ENCODE measurements around the gene FHIT. TPM values are rescaled to one million over a fixed set of nuclear protein-coding genes. Genes with fewer than 3 reads are reported as not detected.

FHIT gene
- total RNA-seq, 1 experiment from 2014 or later = 3.6 TPM

DNA sequence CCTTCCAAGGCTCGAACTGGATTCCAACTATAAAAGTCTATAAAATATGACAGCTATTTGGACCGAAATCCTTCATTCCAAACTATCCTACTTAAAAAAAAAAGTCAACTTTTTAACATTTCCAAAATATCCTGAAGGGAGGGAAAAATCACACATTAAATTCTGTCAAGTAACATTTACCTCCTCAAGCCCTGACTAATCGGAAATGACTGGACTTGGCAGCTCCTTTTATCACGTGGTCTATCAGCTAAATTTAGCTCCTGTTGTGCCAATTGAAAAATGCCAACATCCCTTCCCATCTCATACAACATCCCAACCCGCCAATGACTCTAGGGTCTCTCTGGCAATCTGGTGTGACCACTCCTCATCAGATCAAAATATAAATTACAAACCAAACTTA lies 297.9 kb downstream of the FHIT start:
- H3K9me3 ChIP-seq (ENCODE audit: low read length) = no peaks in the 10 kb centered on the region
- no peaks in the 10 kb centered on the region for H3K79me2 ChIP-seq (ENCODE audit: low read length)
- DNase-seq (peak; percentile 48), ATAC-seq (peak; percentile 15; the same call in 1 of the 2 replicates)
- H3K4me1 ChIP-seq (ENCODE audit: insufficient read depth, low read length) = peaks cover 14% of the 10 kb centered on the region
- H3K9ac ChIP-seq (ENCODE audit: low read length) = peak overlapping the region; percentile 21; the same call in 1 of the 2 replicates
- peak overlapping the region; percentile 39 for H3K4me2 ChIP-seq (ENCODE audit: low read length)
- H2AFZ ChIP-seq (ENCODE audit: low read length) = no peak overlapping the region
- H3K27me3 ChIP-seq (ENCODE audit: low read length) = no peaks in the 10 kb centered on the region
- peak overlapping the region; percentile 74 for H3K27ac ChIP-seq (ENCODE audit: low read length)
- TF ChIP-seq EZH2phosphoT487 (IDR thresholded peaks at IDR 0.05; ENCODE audit: borderline replicate concordance, low read length) (no peak), EZH2 (IDR thresholded peaks at IDR 0.05; ENCODE audit: low read length, unreplicated experiment) (no peak)
- TF ChIP-seq, protein P1, sequence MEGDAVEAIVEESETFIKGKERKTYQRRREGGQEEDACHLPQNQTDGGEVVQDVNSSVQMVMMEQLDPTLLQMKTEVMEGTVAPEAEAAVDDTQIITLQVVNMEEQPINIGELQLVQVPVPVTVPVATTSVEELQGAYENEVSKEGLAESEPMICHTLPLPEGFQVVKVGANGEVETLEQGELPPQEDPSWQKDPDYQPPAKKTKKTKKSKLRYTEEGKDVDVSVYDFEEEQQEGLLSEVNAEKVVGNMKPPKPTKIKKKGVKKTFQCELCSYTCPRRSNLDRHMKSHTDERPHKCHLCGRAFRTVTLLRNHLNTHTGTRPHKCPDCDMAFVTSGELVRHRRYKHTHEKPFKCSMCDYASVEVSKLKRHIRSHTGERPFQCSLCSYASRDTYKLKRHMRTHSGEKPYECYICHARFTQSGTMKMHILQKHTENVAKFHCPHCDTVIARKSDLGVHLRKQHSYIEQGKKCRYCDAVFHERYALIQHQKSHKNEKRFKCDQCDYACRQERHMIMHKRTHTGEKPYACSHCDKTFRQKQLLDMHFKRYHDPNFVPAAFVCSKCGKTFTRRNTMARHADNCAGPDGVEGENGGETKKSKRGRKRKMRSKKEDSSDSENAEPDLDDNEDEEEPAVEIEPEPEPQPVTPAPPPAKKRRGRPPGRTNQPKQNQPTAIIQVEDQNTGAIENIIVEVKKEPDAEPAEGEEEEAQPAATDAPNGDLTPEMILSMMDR (conservative IDR thresholded peaks at IDR 0.05; ENCODE audit: low read depth, low read length) = no peak
- H4K20me1 ChIP-seq (ENCODE audit: low read length) = no peaks in the 10 kb centered on the region
- no peaks in the 10 kb centered on the region for H3F3A ChIP-seq (ENCODE audit: low read length, unreplicated experiment)
- POLR2A ChIA-PET (ENCODE audit: unreplicated experiment) = no interaction called here
- H3K4me3 ChIP-seq (ENCODE audit: low read length) = no peak overlapping the region
- intact Hi-C loops (cut with micrococcal nuclease) = loop anchor here (5.0 to 10.0 kb wide), 3 partner anchors 231 to 431 kb away; partner anchors contain the start of gene FHIT
- no TSS peak for BruUV-seq (replicated peaks)
- no peaks in the 10 kb centered on the region for H3K9me2 ChIP-seq (replicated peaks; ENCODE audit: low read length)
- H3K36me3 ChIP-seq (ENCODE audit: low read depth, low read length) = no peaks in the 10 kb centered on the region
- CTCF ChIA-PET = no interaction called here

DNA sequence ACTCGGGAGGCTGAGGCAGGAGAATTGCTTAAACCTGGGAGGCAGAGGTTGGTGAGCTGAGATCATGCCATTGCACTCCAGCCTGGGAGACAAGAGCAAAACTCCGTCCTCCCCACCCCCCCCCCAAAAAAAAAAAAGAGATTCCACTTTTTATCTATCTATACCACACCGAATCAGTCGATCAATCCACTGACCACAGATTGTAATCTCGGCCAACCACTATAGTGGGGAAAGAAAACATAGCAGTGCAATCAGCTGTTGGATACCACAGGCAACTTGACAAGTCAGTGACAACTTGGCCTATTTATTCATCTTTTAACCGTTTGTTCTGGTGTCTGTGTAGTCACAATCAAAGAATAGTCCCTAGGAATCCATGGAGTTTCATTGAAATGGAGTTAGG lies 299.2 kb downstream of the FHIT start:
- no peaks in the 10 kb centered on the region for H3K9me2 ChIP-seq (replicated peaks; ENCODE audit: low read length)
- ATAC-seq (no peak), DNase-seq (no peak)
- H4K20me1 ChIP-seq (ENCODE audit: low read length) = no peaks in the 10 kb centered on the region
- H3K36me3 ChIP-seq (ENCODE audit: low read depth, low read length) = no peaks in the 10 kb centered on the region
- no peak overlapping the region for H2AFZ ChIP-seq (ENCODE audit: low read length)
- no peaks in the 10 kb centered on the region for H3F3A ChIP-seq (ENCODE audit: low read length, unreplicated experiment)
- H3K9ac ChIP-seq (ENCODE audit: low read length) = no peak overlapping the region
- H3K4me3 ChIP-seq (ENCODE audit: low read length) = no peak overlapping the region
- intact Hi-C loops (cut with micrococcal nuclease) = loop anchor here (5.0 to 10.0 kb wide), 3 partner anchors 233 to 433 kb away; partner anchors contain the start of gene FHIT
- no peak overlapping the region for H3K4me2 ChIP-seq (ENCODE audit: low read length)
- H3K9me3 ChIP-seq (ENCODE audit: low read length) = no peaks in the 10 kb centered on the region
- TF ChIP-seq, protein P1 (conservative IDR thresholded peaks at IDR 0.05; ENCODE audit: low read depth, low read length) = no peak
- TF ChIP-seq EZH2 (IDR thresholded peaks at IDR 0.05; ENCODE audit: low read length, unreplicated experiment) = no peak
- TF ChIP-seq EZH2phosphoT487 (IDR thresholded peaks at IDR 0.05; ENCODE audit: borderline replicate concordance, low read length) = no peak
- no peaks in the 10 kb centered on the region for H3K79me2 ChIP-seq (ENCODE audit: low read length)
- no peak overlapping the region for H3K27ac ChIP-seq (ENCODE audit: low read length)
- ChIA-PET POLR2A (ENCODE audit: unreplicated experiment) (no interaction called here), CTCF (no interaction called here)
- peaks cover 14% of the 10 kb centered on the region for H3K4me1 ChIP-seq (ENCODE audit: insufficient read depth, low read length)
- BruUV-seq (replicated peaks) = no TSS peak
- no peaks in the 10 kb centered on the region for H3K27me3 ChIP-seq (ENCODE audit: low read length)

DNA sequence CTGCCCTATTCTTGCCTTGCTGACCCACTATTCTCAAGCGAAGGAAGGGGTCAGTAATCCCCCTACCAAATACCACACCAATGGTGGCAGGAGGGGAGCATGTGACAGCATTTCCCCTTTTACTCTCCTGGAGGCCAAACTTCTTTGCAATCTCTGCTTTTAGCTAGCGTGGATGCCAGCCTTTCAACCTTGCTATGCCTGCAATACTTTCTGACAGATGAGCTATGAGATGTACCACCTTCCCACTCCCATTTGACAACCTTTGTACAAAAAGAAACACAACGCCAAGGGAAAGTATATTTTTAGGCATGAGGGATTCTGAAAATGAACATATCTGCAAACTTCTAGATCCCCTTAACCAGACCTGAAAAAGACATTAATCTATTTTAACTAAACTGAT lies 302.1 kb downstream of the FHIT start:
- H2AFZ ChIP-seq (ENCODE audit: low read length) = no peak overlapping the region
- ATAC-seq (no peak), DNase-seq (no peak)
- no peaks in the 10 kb centered on the region for H3K9me3 ChIP-seq (ENCODE audit: low read length)
- no peaks in the 10 kb centered on the region for H3F3A ChIP-seq (ENCODE audit: low read length, unreplicated experiment)
- no peak overlapping the region for H3K27ac ChIP-seq (ENCODE audit: low read length)
- H4K20me1 ChIP-seq (ENCODE audit: low read length) = no peaks in the 10 kb centered on the region
- no peaks in the 10 kb centered on the region for H3K9me2 ChIP-seq (replicated peaks; ENCODE audit: low read length)
- H3K4me1 ChIP-seq (ENCODE audit: insufficient read depth, low read length) = peaks cover 10% of the 10 kb centered on the region
- no peak for TF ChIP-seq EZH2phosphoT487 (IDR thresholded peaks at IDR 0.05; ENCODE audit: borderline replicate concordance, low read length)
- TF ChIP-seq, protein P1 (conservative IDR thresholded peaks at IDR 0.05; ENCODE audit: low read depth, low read length) = no peak
- no peak for TF ChIP-seq EZH2 (IDR thresholded peaks at IDR 0.05; ENCODE audit: low read length, unreplicated experiment)
- H3K9ac ChIP-seq (ENCODE audit: low read length) = no peak overlapping the region
- H3K4me3 ChIP-seq (ENCODE audit: low read length) = no peak overlapping the region
- ChIA-PET POLR2A (ENCODE audit: unreplicated experiment) (no interaction called here), CTCF (no interaction called here)
- H3K36me3 ChIP-seq (ENCODE audit: low read depth, low read length) = no peaks in the 10 kb centered on the region
- BruUV-seq (replicated peaks) = no TSS peak
- intact Hi-C loops (cut with micrococcal nuclease) = no loop called here
- no peak overlapping the region for H3K4me2 ChIP-seq (ENCODE audit: low read length)
- H3K79me2 ChIP-seq (ENCODE audit: low read length) = no peaks in the 10 kb centered on the region
- H3K27me3 ChIP-seq (ENCODE audit: low read length) = no peaks in the 10 kb centered on the region

All from PC-3 (cell line).